ENCODE data around the gene RRBP1.

RRBP1 gene

GRCh38 chr20:17715075-17715474, 33.0 kb upstream of the RRBP1 start:
- POLR2A ChIA-PET: no interaction called here
- CTCF ChIA-PET: interaction anchor here (1.1 to 1.2 kb wide), 2 partner anchors 8 to 17 kb away, joined by 3 read pairs; no protein-coding TSS in a partner anchor
- DNase-seq (ENCODE audit: extremely low spot score): no peak
- TF ChIP-seq, protein P1, sequence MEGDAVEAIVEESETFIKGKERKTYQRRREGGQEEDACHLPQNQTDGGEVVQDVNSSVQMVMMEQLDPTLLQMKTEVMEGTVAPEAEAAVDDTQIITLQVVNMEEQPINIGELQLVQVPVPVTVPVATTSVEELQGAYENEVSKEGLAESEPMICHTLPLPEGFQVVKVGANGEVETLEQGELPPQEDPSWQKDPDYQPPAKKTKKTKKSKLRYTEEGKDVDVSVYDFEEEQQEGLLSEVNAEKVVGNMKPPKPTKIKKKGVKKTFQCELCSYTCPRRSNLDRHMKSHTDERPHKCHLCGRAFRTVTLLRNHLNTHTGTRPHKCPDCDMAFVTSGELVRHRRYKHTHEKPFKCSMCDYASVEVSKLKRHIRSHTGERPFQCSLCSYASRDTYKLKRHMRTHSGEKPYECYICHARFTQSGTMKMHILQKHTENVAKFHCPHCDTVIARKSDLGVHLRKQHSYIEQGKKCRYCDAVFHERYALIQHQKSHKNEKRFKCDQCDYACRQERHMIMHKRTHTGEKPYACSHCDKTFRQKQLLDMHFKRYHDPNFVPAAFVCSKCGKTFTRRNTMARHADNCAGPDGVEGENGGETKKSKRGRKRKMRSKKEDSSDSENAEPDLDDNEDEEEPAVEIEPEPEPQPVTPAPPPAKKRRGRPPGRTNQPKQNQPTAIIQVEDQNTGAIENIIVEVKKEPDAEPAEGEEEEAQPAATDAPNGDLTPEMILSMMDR (IDR thresholded peaks at IDR 0.05; ENCODE audit: control extremely low read depth, extremely low read depth, low read depth, missing control alignments): no peak

DNA sequence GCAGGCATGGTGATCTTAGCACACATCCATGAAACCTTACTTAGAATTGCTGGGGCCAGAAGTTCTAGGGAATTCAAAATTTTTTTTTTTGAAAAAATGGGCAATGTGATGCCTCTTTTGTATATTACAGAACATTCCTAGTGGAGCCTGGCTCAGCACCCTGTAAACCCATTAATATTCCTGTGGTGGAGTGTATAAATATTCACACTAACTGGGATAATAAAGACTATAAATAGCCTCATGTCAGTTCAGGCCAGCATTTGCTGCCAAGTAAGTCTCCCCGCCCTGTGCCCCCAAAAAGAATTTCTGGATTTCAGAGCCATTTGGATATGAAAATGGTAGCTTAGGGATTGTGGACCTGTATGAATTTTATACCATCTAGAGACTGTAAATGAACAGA, 32.6 kb upstream of the RRBP1 start:
- TF ChIP-seq, protein P1 (IDR thresholded peaks at IDR 0.05; ENCODE audit: control extremely low read depth, extremely low read depth, low read depth, missing control alignments): no peak
- ChIA-PET CTCF (interaction anchor here (1.1 to 1.2 kb wide), 2 partner anchors 8 to 16 kb away, joined by 3 read pairs; no protein-coding TSS in a partner anchor), POLR2A (no interaction called here)

GRCh38 chr20:17712708-17713107, 30.7 kb upstream of the RRBP1 start:
- ChIA-PET CTCF (interaction anchor here (1.2 kb wide), 1 partner anchor 8 kb away, joined by 3 read pairs; no protein-coding TSS in a partner anchor), POLR2A (no interaction called here)
- no peak for DNase-seq (ENCODE audit: extremely low spot score)
- TF ChIP-seq, protein P1 (IDR thresholded peaks at IDR 0.05; ENCODE audit: control extremely low read depth, extremely low read depth, low read depth, missing control alignments): no peak

More for the DNA sequence above, 32.6 kb upstream of the RRBP1 start:
- no peak for DNase-seq (ENCODE audit: extremely low spot score)

DNA sequence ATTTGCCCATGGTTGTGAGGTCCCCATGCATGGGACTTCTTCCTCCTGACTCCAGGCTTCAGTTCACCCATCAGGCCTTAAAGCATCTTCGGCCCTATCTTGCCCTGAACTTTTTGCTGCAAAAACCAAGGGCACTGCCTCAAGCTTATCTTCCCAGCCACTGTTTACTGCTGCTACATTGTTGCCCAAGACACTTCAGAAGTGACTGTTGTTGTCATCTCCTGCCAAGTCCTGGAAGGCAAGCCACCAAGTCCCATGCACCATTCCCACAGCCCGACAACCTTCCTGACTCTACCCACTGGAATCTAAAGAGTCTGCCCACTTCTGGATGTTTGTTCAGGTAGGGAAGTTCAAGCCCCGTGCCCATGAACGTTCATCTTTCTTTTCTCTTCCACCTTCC, 30.2 kb upstream of the RRBP1 start:
- CTCF ChIA-PET: interaction anchor here (1.4 kb wide), 1 partner anchor 30 kb away, joined by 4 read pairs; the partner anchor contains the start of gene RRBP1
- no peak for DNase-seq (ENCODE audit: extremely low spot score)
- TF ChIP-seq, protein P1 (IDR thresholded peaks at IDR 0.05; ENCODE audit: control extremely low read depth, extremely low read depth, low read depth, missing control alignments): no peak
- POLR2A ChIA-PET: no interaction called here

GRCh38 chr20:17711267-17711627, 29.2 kb upstream of the RRBP1 start:
- ChIA-PET CTCF (interaction anchor here (1.4 kb wide), 1 partner anchor 29 kb away, joined by 4 read pairs; the partner anchor contains the start of gene RRBP1), POLR2A (no interaction called here)
- TF ChIP-seq, protein P1 (IDR thresholded peaks at IDR 0.05; ENCODE audit: control extremely low read depth, extremely low read depth, low read depth, missing control alignments): no peak
- DNase-seq (ENCODE audit: extremely low spot score): no peak

DNA sequence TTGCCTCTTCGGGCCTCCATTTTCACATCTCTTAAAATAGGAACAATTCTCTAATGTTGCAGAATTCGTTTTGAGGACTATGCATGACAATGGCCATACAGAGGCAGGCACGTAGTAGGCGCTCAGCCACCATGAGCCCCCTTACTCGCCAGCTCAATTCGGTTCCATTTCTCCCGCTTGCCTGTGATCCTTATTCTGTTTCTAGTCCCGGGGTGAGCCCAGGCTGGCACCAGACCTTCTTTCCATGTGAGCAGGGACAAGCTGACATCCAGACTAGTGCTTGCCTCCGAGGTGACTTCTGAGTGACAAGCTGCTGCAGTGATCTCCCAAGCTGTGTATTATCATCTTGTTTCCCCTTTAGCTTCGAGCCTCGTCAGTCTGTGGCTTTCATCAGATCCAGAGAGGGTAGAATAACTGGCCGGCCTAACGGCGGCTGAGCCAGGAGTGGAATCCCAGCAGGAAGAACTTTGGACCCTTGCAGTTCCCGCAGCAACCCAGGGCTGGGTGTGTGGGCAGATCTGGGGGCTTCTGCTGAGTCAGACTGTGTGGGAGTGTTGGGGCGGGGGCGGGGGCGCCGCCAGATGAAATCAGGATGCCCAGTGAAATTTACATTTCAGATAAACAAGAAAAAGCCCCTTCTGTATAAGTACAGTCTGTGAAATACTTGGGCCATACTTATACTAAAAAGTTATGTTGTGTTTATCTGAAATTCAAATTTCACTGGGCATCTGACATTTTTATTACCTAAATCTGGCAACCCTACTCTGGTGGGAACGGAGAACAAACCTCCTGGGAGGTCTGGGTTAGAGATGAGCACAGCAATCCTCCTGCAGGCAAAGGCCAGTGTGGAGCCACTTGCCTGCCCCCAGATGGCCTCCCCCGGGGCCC, 28.6 kb upstream of the RRBP1 start:
- TF ChIP-seq, protein P1 (IDR thresholded peaks at IDR 0.05; ENCODE audit: control extremely low read depth, extremely low read depth, low read depth, missing control alignments): no peak
- CTCF ChIA-PET: interaction anchor here (1.4 to 2.9 kb wide), 2 partner anchors 28 to 29 kb away, joined by 4 to 10 read pairs; partner anchors contain the start of gene RRBP1
- no peak for DNase-seq (ENCODE audit: extremely low spot score)
- POLR2A ChIA-PET: no interaction called here
